Endothelial cell of umbilical vein (primary cell): ENCODE results near the gene B4GALT6. TPM values are rescaled to one million over a fixed set of nuclear protein-coding genes. Genes with fewer than 3 reads are reported as not detected.

ENCODE experiments used
- BruUV-seq: library from RNA; stranded (reverse); fragments of 400-500 nt; replicated peaks from 2 replicates; lab custom pipeline; 2021; lab: Mats Ljungman, UMichigan
- CTCF ChIA-PET: fragments of 300-600, 350-600 bp; sonication (Branson Sonifier 250); formaldehyde crosslinking; loops from one replicate; lab custom pipeline; 2021; ENCODE audit warnings: antibody characterized with exemption, inconsistent platforms; lab: Charles Lee
- POLR2A ChIA-PET: fragments of 300-600, 350-600 bp; sonication (Branson Sonifier 250); formaldehyde crosslinking; loops from one replicate; lab custom pipeline; 2021; ENCODE audit warnings: antibody characterized with exemption, inconsistent platforms; lab: Charles Lee
- DNase-seq: peaks from one replicate; pipeline ENCODE4 v3.0.0-alpha.2; 2011; ENCODE audit warnings: low read depth, low spot score
- FAIRE-seq: peaks from 2 replicates; lab custom pipeline; 2011; peaks lifted over from hg19 to GRCh38; lab: Jason Lieb, UNC
- H2AFZ ChIP-seq: 2 replicates; pipeline ENCODE4 v1.6.0; 2012; ENCODE audit warnings: low read depth, low read length, control low read depth, inconsistent platforms
- H3K27ac ChIP-seq: 2 replicates; pipeline ENCODE4 v1.5.1; 2011; ENCODE audit warnings: low read depth, mild to moderate bottlenecking, control low read depth, low read length, moderate library complexity; ENCODE audit not compliant: insufficient read depth
- H3K27me3 ChIP-seq, 2 experiments: 2 replicates each; pipeline versions ENCODE4 v1.6.0 to v1.6.1; 2011; ENCODE audit warnings: low read length in 2 of 2, mixed read lengths in 1 of 2; ENCODE audit not compliant: control insufficient read depth in 2 of 2, insufficient read depth in 2 of 2
- H3K36me3 ChIP-seq, 2 experiments: 2 replicates in 1 of 2; 3 replicates in 1 of 2; pipeline ENCODE4 v1.5.1; 2011; ENCODE audit warnings: low read length in 2 of 2, mild to moderate bottlenecking in 1 of 2, moderate library complexity in 1 of 2; ENCODE audit not compliant: control insufficient read depth in 2 of 2, insufficient read depth in 2 of 2; ENCODE audit errors: extremely low read depth in 1 of 2
- H3K4me1 ChIP-seq: 3 replicates; pipeline ENCODE4 v1.5.1; 2011; ENCODE audit warnings: mild to moderate bottlenecking, low read length; ENCODE audit not compliant: control insufficient read depth, insufficient read depth; ENCODE audit errors: extremely low read depth
- H3K4me2 ChIP-seq: 2 replicates; pipeline ENCODE4 v1.6.1; 2011; ENCODE audit warnings: low read length, control low read depth, mixed read lengths; ENCODE audit not compliant: insufficient read depth
- H3K4me3 ChIP-seq, 3 experiments: fragments of 200-600 bp in 1 of 3; sonication (generic), shearing (Covaris generic) in 1 of 3; replicated peaks in 1 of 3; 2 replicates each; pipeline ENCODE4 v1.5.1; 2011 to 2016; ENCODE audit warnings: control low read depth in 3 of 3, low read length in 3 of 3, mild to moderate bottlenecking in 2 of 3, inconsistent platforms in 1 of 3, low read depth in 1 of 3, moderate library complexity in 1 of 3; ENCODE audit not compliant: insufficient read depth in 1 of 3
- H3K79me2 ChIP-seq: 2 replicates; pipeline ENCODE4 v1.6.0; 2012; ENCODE audit warnings: low read length, inconsistent platforms; ENCODE audit not compliant: control insufficient read depth, insufficient read depth
- H3K9ac ChIP-seq: replicated peaks from 2 replicates; pipeline ENCODE3; 2011; ENCODE audit warnings: low read length, control low read depth; ENCODE audit not compliant: insufficient read depth; ENCODE audit errors: extremely low read depth
- H3K9me1 ChIP-seq: replicated peaks from 3 replicates; pipeline ENCODE4 v1.6.0; 2011; ENCODE audit warnings: mild to moderate bottlenecking, low read length; ENCODE audit not compliant: control insufficient read depth, insufficient read depth; ENCODE audit errors: extremely low read depth
- H3K9me3 ChIP-seq: replicated peaks from 2 replicates; pipeline ENCODE4 v1.5.1; 2012; ENCODE audit warnings: low read length, inconsistent platforms; ENCODE audit not compliant: control insufficient read depth, insufficient read depth
- H4K20me1 ChIP-seq: replicated peaks from 2 replicates; pipeline ENCODE3; 2011; ENCODE audit warnings: mild to moderate bottlenecking, low read length; ENCODE audit not compliant: control insufficient read depth, insufficient read depth; ENCODE audit errors: extremely low read depth
- CTCF ChIP-seq, 2 donors: IDR thresholded peaks; 1 replicate in 1 of 2; 2 replicates in 1 of 2; pipeline ENCODE4 v1.5.1; 2011; ENCODE audit warnings: low read length in 2 of 2, mild to moderate bottlenecking in 2 of 2, moderate library complexity in 2 of 2, control low read depth in 1 of 2, inconsistent platforms in 1 of 2, low read depth in 1 of 2; ENCODE audit not compliant: insufficient read depth in 1 of 2; ENCODE audit errors: extremely low read depth in 1 of 2
- EZH2 ChIP-seq: IDR thresholded peaks from 2 replicates; pipeline ENCODE4 v1.6.1; 2012; ENCODE audit warnings: borderline replicate concordance, low read depth, mild to moderate bottlenecking, moderate library complexity, low read length, inconsistent platforms; ENCODE audit not compliant: severe bottlenecking
- FOS ChIP-seq: IDR thresholded peaks from 2 replicates; pipeline ENCODE4 v1.6.1; 2011; ENCODE audit warnings: mild to moderate bottlenecking, low read length, moderate library complexity, borderline replicate concordance; ENCODE audit not compliant: insufficient read depth
- GATA2 ChIP-seq: IDR thresholded peaks from 2 replicates; pipeline ENCODE4 v1.7.0; 2011; ENCODE audit warnings: low read depth, mild to moderate bottlenecking, moderate library complexity, mixed read lengths, low read length; ENCODE audit not compliant: insufficient read length, insufficient read depth
- JUN ChIP-seq: IDR thresholded peaks from 2 replicates; pipeline ENCODE4 v1.6.1; 2011; ENCODE audit warnings: borderline replicate concordance, low read depth; ENCODE audit not compliant: insufficient read length, insufficient read depth
- MAX ChIP-seq: IDR thresholded peaks from 2 replicates; pipeline ENCODE4 v1.6.1; 2011; ENCODE audit not compliant: insufficient read depth, insufficient read length
- MYC ChIP-seq: IDR thresholded peaks from one replicate; pipeline ENCODE4 v1.6.1; 2011; ENCODE audit warnings: mild to moderate bottlenecking, low read depth, low read length
- POLR2A ChIP-seq: IDR thresholded peaks from 2 replicates; pipeline ENCODE4 v1.6.1; 2012; ENCODE audit warnings: low read depth, mild to moderate bottlenecking, control low read depth, low read length
- POLR2AphosphoS5 ChIP-seq: IDR thresholded peaks from 2 replicates; pipeline ENCODE4 v1.6.1; 2012; ENCODE audit warnings: low read depth, mild to moderate bottlenecking, control low read depth, low read length, moderate library complexity; ENCODE audit not compliant: insufficient read depth
- dilution Hi-C: fragments of 300-500 bp; cut with MboI; formaldehyde crosslinking; loops from one replicate; pipeline ENCODE4 v1.15.0; 2019; ENCODE audit warnings: low sequenced_read_pairs; ENCODE audit not compliant: extremely low pct_ligation_motif_present
- intact Hi-C: fragments of 100-400 bp; cut with micrococcal nuclease; formaldehyde crosslinking; loops from one replicate; pipeline ENCODE4 v1.10.0; 2022
- polyA plus RNA-seq, 4 experiments: library from polyadenylated mRNA; depleted of rRNA in 3 of 4; stranded (reverse) in 3 of 4; unstranded in 1 of 4; fragments of >200 nt; gene quantifications; 2 replicates each; pipeline versions ENCODE4 v1.2.1 to v1.2.3, GENCODE V29; 2011 to 2012; ENCODE audit warnings: missing spikeins in 1 of 4
- total RNA-seq: library from RNA; stranded (reverse); gene quantifications from 2 replicates; pipeline ENCODE4 v1.2.3, GENCODE V29; 2021

Gene B4GALT6
- total and polyA plus RNA-seq, 2 donors (not counting 3 experiments of a cell fraction or from before 2014, with no cell fraction given), result 3.9 to 24.2 TPM

- H3K4me3 ChIP-seq, result no peak overlapping the region
- no peaks in the 10 kb centered on the region for H4K20me1 ChIP-seq
- no peaks in the 10 kb centered on the region for H3K79me2 ChIP-seq
- H2AFZ ChIP-seq, result no peak overlapping the region
- POLR2A ChIA-PET, result interaction anchor here (1.0 kb wide), 1 partner anchor 9 kb away, joined by 3 read pairs; no protein-coding TSS in a partner anchor
- H3K27ac ChIP-seq, result no peak overlapping the region
- H3K9me1 ChIP-seq, result no peaks in the 10 kb centered on the region
- intact Hi-C loops, result no loop called here
- H3K4me1 ChIP-seq, result peaks cover 4% of the 10 kb centered on the region
- no TSS peak for BruUV-seq
- H3K4me2 ChIP-seq, result no peak overlapping the region
- dilution Hi-C loops, result no loop called here
- no peaks in the 10 kb centered on the region for H3K36me3 ChIP-seq
- no peak for FAIRE-seq
- TF ChIP-seq MYC (no peak), EZH2 (no peak), GATA2 (no peak), JUN (no peak), POLR2AphosphoS5 (no peak), POLR2A (no peak), MAX (no peak), FOS (no peak), CTCF (IDR thresholded peaks at IDR 0.05; ENCODE audit: extremely low read depth in 1 of 2, insufficient read depth in 1 of 2, low read depth in 1 of 2, low read length in 2 of 2) (no peak)
- no peaks in the 10 kb centered on the region for H3K27me3 ChIP-seq
- CTCF ChIA-PET, result interaction anchor here (0.8 to 1.2 kb wide), 3 partner anchors 32 to 73 kb away, joined by 3 to 4 read pairs (median 3); partner anchors contain the start of gene B4GALT6
- H3K9me3 ChIP-seq, result no peaks in the 10 kb centered on the region
- DNase-seq, result no peak
- H3K9ac ChIP-seq, result no peak overlapping the region
Measured at GRCh38 chr18:31649449-31649848, 34.9 kb downstream of the B4GALT6 start.
